ENCODE measurements around the gene DACH1. TPM values are rescaled to one million over a fixed set of nuclear protein-coding genes. Genes with fewer than 3 reads are reported as not detected.

DACH1 gene
- total and polyA plus RNA-seq, 2 of the 8 experiments (the other 6 are each of a cell fraction or from before 2014, with no cell fraction given) = 0.12 to 0.67 TPM

DNA sequence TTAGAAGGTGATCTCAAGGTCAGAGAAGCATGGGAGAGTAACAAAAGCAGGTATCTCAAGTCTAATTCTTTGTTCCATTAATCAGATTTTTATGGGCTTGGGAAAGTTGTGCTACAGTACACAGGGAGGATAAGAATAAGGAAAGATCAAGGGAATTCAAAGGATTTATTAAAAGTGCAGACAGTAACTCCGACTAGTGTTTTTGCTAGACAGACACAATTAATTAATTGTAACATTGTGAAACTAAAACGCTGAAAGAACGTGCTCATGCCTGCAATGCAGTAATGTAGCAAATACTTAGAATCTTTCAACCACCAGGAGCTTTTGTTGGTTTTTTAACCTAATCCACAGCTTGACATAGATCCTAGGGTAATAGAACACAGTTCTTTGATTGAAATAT lies 221.5 kb downstream of the DACH1 start:
- Histone ChIP-seq H3K27ac (ENCODE audit: low read depth, low read length) (no peak overlapping the region), H4K5ac (ENCODE audit: insufficient read length, low read depth, low read length) (no peak overlapping the region), H2AK5ac (ENCODE audit: low read depth, low read length) (no peak overlapping the region), H4K20me1 (replicated peaks in 1 of 2; ENCODE audit: control insufficient read depth in 1 of 2, insufficient read depth in 2 of 2, low read length in 2 of 2) (no peaks in the 10 kb centered on the region), H3K56ac (replicated peaks; ENCODE audit: insufficient read length, low read depth, low read length) (no peak overlapping the region), H3K4ac (replicated peaks; ENCODE audit: insufficient read length, low read depth, low read length) (no peak overlapping the region), H3K36me3 (ENCODE audit: control insufficient read depth in 2 of 4, insufficient read depth in 4 of 4, low read length in 3 of 4) (no peaks in the 10 kb centered on the region), H2BK5ac (ENCODE audit: low read depth, low read length) (no peak overlapping the region), H4K91ac (replicated peaks; ENCODE audit: insufficient read length, low read length) (no peak overlapping the region), H3K9me3 (ENCODE audit: insufficient read depth in 2 of 2, low read depth in 1 of 2, low read length in 1 of 2) (no peaks in the 10 kb centered on the region), H2BK20ac (ENCODE audit: low read length) (no peak overlapping the region), H3K18ac (ENCODE audit: extremely low read depth, low read length) (no peak overlapping the region), H3K9ac (replicated peaks in 1 of 4; ENCODE audit: extremely low read depth in 1 of 4, low read depth in 3 of 4, low read length in 3 of 4) (no peak overlapping the region), H2BK12ac (ENCODE audit: low read depth, low read length) (no peak overlapping the region), H3K79me2 (ENCODE audit: control insufficient read depth in 1 of 2, insufficient read depth in 2 of 2, low read length in 2 of 2) (no peaks in the 10 kb centered on the region), H4K8ac (ENCODE audit: extremely low read depth, insufficient read depth, low read length) (no peak overlapping the region), H3K23me2 (ENCODE audit: low read depth, low read length) (no peaks in the 10 kb centered on the region), H2AFZ (ENCODE audit: low read length) (no peak overlapping the region), H3K4me2 (ENCODE audit: insufficient read depth in 1 of 2, low read depth in 2 of 2, low read length in 2 of 2) (no peak overlapping the region), H3K79me1 (ENCODE audit: low read depth, low read length) (no peaks in the 10 kb centered on the region), H3K23ac (ENCODE audit: insufficient read length) (no peak overlapping the region), H2BK120ac (replicated peaks; ENCODE audit: low read depth, low read length) (no peak overlapping the region), H3K4me3 (ENCODE audit: extremely low read depth in 1 of 4, insufficient read depth in 2 of 4, low read depth in 3 of 4, low read length in 4 of 4) (no peak overlapping the region), H3K14ac (ENCODE audit: insufficient read length) (no peak overlapping the region), H3K27me3 (replicated peaks in 1 of 4; ENCODE audit: control insufficient read depth in 3 of 4, extremely low read depth in 1 of 4, insufficient read depth in 3 of 4, low read length in 3 of 4) (no peaks in the 10 kb centered on the region), H2BK15ac (ENCODE audit: low read length) (no peak overlapping the region), H3K4me1 (replicated peaks in 1 of 4; ENCODE audit: control insufficient read depth in 3 of 4, insufficient read depth in 4 of 4, low read length in 3 of 4) (peaks cover 0 to 5% (median 0%) of the 10 kb centered on the region in 4 experiments; a peak in 1 of 7 replicates)
- DNase-seq (ENCODE audit: low read depth in 1 of 2, low spot score in 2 of 2) = no peak
- WGBS, 2 experiments (ENCODE audit: extremely low coverage in 1 of 2, insufficient coverage in 1 of 2, insufficient read length in 1 of 2, insufficient replicate concordance in 2 of 2, low coverage in 1 of 2, low lambda C conversion rate in 2 of 2, missing lambda C conversion rate in 1 of 2) = 88% methylated on average over 3 of the region's 3 CpGs; no CpG with 5 or more reads in 1 of the 2 experiments
- ChIA-PET CTCF (ENCODE audit: partially characterized antibody) (no interaction called here), POLR2A (ENCODE audit: partially characterized antibody) (no interaction called here)
- FAIRE-seq = no peak
- no peak for TF ChIP-seq CBX5 (IDR thresholded peaks at IDR 0.05; ENCODE audit: low read depth, low read length)
- TF ChIP-seq, protein P1, sequence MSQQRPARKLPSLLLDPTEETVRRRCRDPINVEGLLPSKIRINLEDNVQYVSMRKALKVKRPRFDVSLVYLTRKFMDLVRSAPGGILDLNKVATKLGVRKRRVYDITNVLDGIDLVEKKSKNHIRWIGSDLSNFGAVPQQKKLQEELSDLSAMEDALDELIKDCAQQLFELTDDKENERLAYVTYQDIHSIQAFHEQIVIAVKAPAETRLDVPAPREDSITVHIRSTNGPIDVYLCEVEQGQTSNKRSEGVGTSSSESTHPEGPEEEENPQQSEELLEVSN (IDR thresholded peaks at IDR 0.05) = no peak
- TF ChIP-seq BRCA1 (IDR thresholded peaks at IDR 0.05; ENCODE audit: low read depth, low read length) = no peak
- TF ChIP-seq, protein P2, sequence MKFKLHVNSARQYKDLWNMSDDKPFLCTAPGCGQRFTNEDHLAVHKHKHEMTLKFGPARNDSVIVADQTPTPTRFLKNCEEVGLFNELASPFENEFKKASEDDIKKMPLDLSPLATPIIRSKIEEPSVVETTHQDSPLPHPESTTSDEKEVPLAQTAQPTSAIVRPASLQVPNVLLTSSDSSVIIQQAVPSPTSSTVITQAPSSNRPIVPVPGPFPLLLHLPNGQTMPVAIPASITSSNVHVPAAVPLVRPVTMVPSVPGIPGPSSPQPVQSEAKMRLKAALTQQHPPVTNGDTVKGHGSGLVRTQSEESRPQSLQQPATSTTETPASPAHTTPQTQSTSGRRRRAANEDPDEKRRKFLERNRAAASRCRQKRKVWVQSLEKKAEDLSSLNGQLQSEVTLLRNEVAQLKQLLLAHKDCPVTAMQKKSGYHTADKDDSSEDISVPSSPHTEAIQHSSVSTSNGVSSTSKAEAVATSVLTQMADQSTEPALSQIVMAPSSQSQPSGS (IDR thresholded peaks at IDR 0.05; ENCODE audit: low read length) = no peak
- no peak for TF ChIP-seq TAF1 (IDR thresholded peaks at IDR 0.05; ENCODE audit: low read depth, low read length)
- TF ChIP-seq, protein P3, sequence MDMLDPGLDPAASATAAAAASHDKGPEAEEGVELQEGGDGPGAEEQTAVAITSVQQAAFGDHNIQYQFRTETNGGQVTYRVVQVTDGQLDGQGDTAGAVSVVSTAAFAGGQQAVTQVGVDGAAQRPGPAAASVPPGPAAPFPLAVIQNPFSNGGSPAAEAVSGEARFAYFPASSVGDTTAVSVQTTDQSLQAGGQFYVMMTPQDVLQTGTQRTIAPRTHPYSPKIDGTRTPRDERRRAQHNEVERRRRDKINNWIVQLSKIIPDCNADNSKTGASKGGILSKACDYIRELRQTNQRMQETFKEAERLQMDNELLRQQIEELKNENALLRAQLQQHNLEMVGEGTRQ (IDR thresholded peaks at IDR 0.05; ENCODE audit: low read length) = no peak
- TF ChIP-seq HDAC2 (IDR thresholded peaks at IDR 0.05; ENCODE audit: borderline replicate concordance in 1 of 2, low read depth in 2 of 2, low read length in 2 of 2) = no peak
- TF ChIP-seq RFX5 (IDR thresholded peaks at IDR 0.05; ENCODE audit: borderline replicate concordance, low read depth, low read length) = no peak
- TF ChIP-seq EP300 (IDR thresholded peaks at IDR 0.05; ENCODE audit: borderline replicate concordance in 1 of 2, low read depth in 2 of 2, low read length in 2 of 2) = no peak
- TF ChIP-seq RNF2 (IDR thresholded peaks at IDR 0.05; ENCODE audit: borderline replicate concordance, low read depth, low read length, missing control alignments, poor library complexity, severe bottlenecking) = no peak

All from H1 (cell line).